Uterus (tissue), 4 donors: ENCODE measurements around the gene COL4A1. TPM values are rescaled to one million over a fixed set of nuclear protein-coding genes. Genes with fewer than 3 reads are reported as not detected.

Source experiments
- DNase-seq, 2 donors: peaks; one replicate each; pipeline ENCODE4 v3.0.0-alpha.2; 2019 to 2020
- H3K27ac ChIP-seq, 2 donors: fragments of 200-600 bp; sonication (generic); 1 replicate in 1 of 2; 2 replicates in 1 of 2; pipeline ENCODE4 v1.5.1; 2016 to 2018
- H3K27me3 ChIP-seq, 2 donors: fragments of 200-600 bp; sonication (generic); one replicate each; pipeline ENCODE4 v1.5.1; 2018 to 2019; ENCODE audit warnings: control low read depth in 1 of 2
- H3K36me3 ChIP-seq, 2 donors: fragments of 200-600 bp; sonication (generic); one replicate each; pipeline ENCODE4 v1.5.1; 2019; ENCODE audit warnings: control low read depth in 1 of 2
- H3K4me1 ChIP-seq, 2 donors: fragments of 200-600 bp; sonication (generic); one replicate each; pipeline ENCODE4 v1.5.1; 2018 to 2019; ENCODE audit warnings: control low read depth in 1 of 2
- H3K4me3 ChIP-seq, 2 donors: fragments of 200-600 bp; sonication (generic); 1 replicate in 1 of 2; 2 replicates in 1 of 2; pipeline ENCODE4 v1.5.1; 2018 to 2019; ENCODE audit warnings: mild to moderate bottlenecking in 1 of 2
- H3K9me3 ChIP-seq, 2 donors: fragments of 200-600 bp; sonication (generic); one replicate each; pipeline ENCODE4 v1.5.1; 2019; ENCODE audit warnings: control low read depth in 1 of 2
- CTCF ChIP-seq, 4 experiments: fragments of 200-600 bp in 2 of 4; fragments of 450-650 bp in 2 of 4; sonication (generic) in 2 of 4; IDR thresholded peaks; one replicate each; pipeline ENCODE4 v1.5.1; 2016 to 2019; ENCODE audit warnings: antibody characterized with exemption in 4 of 4, mild to moderate bottlenecking in 2 of 4, moderate library complexity in 1 of 4
- POLR2A ChIP-seq, 2 donors: fragments of 450-650 bp; IDR thresholded peaks; one replicate each; pipeline ENCODE4 v1.6.1; 2016; ENCODE audit warnings: antibody characterized with exemption in 2 of 2, mild to moderate bottlenecking in 1 of 2, moderate library complexity in 1 of 2
- intact Hi-C: fragments of 100-400 bp; cut with DNase I; formaldehyde crosslinking; loops from one replicate; pipeline ENCODE4 v1.15.1; 2023; ENCODE audit warnings: low total_unique reads
- total RNA-seq, 4 donors: library from RNA; depleted of rRNA in 3 of 4; stranded (reverse); fragments of >200 nt in 3 of 4; gene quantifications; one replicate each; pipeline versions ENCODE4 v1.1.0 to v1.2.4, GENCODE V29; 2014 to 2023
- donor health status: DM: yes; HTN: yes; CAD: no.

Gene COL4A1
- total RNA-seq, 4 donors from 2014 or later, result 164 to 737 (median 209) TPM

DNA sequence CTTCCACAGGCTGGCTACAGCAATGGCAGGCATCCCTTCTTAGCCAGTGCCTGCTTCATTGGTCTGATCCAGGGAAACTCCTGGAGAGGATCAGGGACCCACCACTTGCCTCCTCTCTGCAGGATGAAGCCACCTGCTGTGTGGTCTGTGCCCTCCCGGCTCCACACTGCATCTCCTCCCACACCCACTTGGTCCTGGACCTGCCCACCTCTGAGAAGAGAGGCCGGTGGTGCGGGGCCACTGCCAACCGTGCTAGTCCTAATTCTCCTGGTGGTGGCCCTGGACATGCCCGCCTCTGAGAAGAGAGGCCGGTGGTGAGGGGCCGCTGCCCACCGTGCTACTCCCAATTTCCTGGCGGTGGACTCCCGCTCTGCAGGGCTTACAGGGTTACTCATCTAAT is 98.8 kb downstream of the COL4A1 start:
- intact Hi-C loops, result no loop called here
- Histone ChIP-seq H3K27me3 (no peaks in the 10 kb centered on the region), H3K36me3 (no peaks in the 10 kb centered on the region), H3K27ac (no peak overlapping the region), H3K4me1 (no peaks in the 10 kb centered on the region), H3K9me3 (no peaks in the 10 kb centered on the region), H3K4me3 (no peak overlapping the region)
- no peak for TF ChIP-seq CTCF (IDR thresholded peaks at IDR 0.05)
- no peak for TF ChIP-seq POLR2A (IDR thresholded peaks at IDR 0.05)
- no peak for DNase-seq

DNA sequence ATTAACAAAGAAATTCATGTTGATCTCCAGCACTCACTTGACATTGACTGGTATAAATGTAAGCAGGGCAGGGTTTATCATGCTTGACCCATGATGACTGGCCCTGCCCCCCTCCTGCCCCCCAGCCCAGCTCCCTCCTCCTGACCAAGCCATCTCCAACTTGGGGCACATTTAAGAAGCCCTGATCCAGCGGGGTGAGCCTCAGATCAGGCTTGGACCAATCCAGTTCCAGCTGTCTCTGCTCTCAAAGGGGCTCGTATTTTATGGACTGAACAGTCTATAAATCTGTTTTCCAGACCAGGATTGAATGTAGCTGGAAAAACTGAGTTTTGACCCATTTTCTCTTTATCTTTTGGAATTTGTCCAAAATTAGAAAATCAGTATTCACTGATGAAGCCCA is 100.0 kb downstream of the COL4A1 start:
- no peak overlapping the region for H3K4me3 ChIP-seq
- H3K4me1 ChIP-seq, result no peaks in the 10 kb centered on the region
- H3K36me3 ChIP-seq, result no peaks in the 10 kb centered on the region
- no peaks in the 10 kb centered on the region for H3K9me3 ChIP-seq
- no peak overlapping the region for H3K27ac ChIP-seq
- intact Hi-C loops, result no loop called here
- H3K27me3 ChIP-seq, result no peaks in the 10 kb centered on the region
- DNase-seq, result no peak
- TF ChIP-seq CTCF (IDR thresholded peaks at IDR 0.05), result no peak
- TF ChIP-seq POLR2A (IDR thresholded peaks at IDR 0.05), result no peak

DNA sequence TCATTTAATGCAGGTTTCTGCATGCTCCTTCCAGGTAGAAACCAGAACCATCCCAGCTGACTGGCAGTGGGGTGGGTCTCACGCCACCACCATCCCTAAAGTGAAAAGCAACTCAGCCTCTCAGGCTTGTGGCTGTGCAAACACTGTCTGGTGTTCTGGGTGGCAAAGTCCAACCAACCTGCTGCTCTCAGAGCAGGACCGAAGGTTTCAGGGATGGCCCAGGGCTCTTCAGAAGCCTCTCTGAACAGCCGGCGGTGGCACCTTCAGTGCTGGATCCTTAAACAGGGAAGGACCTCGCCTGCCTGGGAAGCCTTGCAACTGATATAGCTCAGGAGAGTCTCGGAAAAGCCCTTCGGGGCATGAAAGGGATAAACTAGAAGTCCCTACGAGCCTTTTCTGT is 100.8 kb downstream of the COL4A1 start:
- Histone ChIP-seq H3K4me1 (no peaks in the 10 kb centered on the region), H3K4me3 (no peak overlapping the region), H3K36me3 (no peaks in the 10 kb centered on the region), H3K27ac (no peak overlapping the region), H3K9me3 (no peaks in the 10 kb centered on the region), H3K27me3 (no peaks in the 10 kb centered on the region)
- no peak for DNase-seq
- intact Hi-C loops, result no loop called here
- TF ChIP-seq POLR2A (IDR thresholded peaks at IDR 0.05) (no peak), CTCF (IDR thresholded peaks at IDR 0.05) (no peak)

DNA sequence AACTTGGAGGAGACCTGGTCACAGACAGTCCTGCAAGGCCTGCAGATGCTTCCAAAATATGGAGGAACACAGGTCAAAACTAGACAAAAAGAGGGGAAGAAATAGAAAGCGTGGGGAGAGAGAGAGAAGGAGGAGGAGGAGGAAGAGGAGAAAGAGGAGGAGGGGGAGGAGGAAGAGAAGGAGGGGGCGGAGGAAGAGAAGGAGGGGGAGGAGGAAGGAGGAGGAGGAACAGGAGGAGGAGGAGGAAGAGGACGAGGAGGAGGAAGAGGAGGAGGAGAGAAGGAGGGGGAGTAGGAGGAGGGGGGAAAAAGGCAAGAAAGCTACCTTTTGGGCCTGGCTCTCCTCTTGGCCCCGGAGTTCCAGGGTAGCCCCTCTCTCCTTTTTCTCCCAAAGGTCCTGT is 105.8 kb downstream of the COL4A1 start:
- DNase-seq, result no peak
- no peak overlapping the region for H3K27ac ChIP-seq
- intact Hi-C loops, result no loop called here
- no peaks in the 10 kb centered on the region for H3K4me1 ChIP-seq
- no peaks in the 10 kb centered on the region for H3K36me3 ChIP-seq
- H3K27me3 ChIP-seq, result no peaks in the 10 kb centered on the region
- TF ChIP-seq POLR2A (IDR thresholded peaks at IDR 0.05) (no peak), CTCF (IDR thresholded peaks at IDR 0.05) (no peak)
- H3K9me3 ChIP-seq, result no peaks in the 10 kb centered on the region
- H3K4me3 ChIP-seq, result no peak overlapping the region

DNA sequence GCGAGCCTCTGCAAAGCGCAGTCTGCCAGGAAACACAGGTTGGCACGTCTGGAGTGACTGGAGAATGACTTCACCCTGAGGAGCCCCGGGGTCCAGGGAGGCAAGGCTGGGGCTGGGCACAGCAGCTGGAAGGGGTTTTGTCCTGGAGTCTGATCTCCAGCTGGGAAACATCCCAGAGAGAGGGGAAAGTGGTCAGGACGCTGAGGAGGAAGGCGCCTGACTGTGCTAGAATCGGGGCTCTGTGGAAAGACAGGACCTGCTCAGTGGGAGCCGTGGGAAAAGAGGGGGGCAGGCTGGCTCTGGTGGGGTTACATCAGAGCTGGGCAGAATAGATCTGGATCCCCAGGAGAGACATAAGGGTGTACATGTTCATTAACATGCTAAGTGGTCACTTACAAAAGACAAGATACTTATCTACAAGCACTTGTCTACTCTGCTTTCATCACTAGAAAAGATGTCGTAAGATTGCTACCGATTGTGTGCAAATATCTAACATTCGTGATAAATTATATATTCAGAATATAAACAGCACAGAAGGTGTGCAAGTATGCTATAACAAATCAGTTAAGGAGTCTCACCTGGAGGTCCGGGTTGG is 106.6 kb downstream of the COL4A1 start:
- H3K27ac ChIP-seq, result no peak overlapping the region
- H3K9me3 ChIP-seq, result no peaks in the 10 kb centered on the region
- TF ChIP-seq CTCF (IDR thresholded peaks at IDR 0.05) (no peak), POLR2A (IDR thresholded peaks at IDR 0.05) (no peak)
- intact Hi-C loops, result no loop called here
- H3K4me1 ChIP-seq, result no peaks in the 10 kb centered on the region
- H3K36me3 ChIP-seq, result no peaks in the 10 kb centered on the region
- no peak for DNase-seq
- no peak overlapping the region for H3K4me3 ChIP-seq
- no peaks in the 10 kb centered on the region for H3K27me3 ChIP-seq
